VCaP (cell line): Measurements from ENCODE around the gene CYB5A.

Experiments used
- H3K27ac ChIP-seq: fragments of 450-650 bp; 2 replicates; pipeline ENCODE4 v1.5.1; 2017
- CTCF ChIP-seq: fragments of 450-650 bp; conservative IDR thresholded peaks from 2 replicates; pipeline ENCODE4 v1.5.1; 2017; ENCODE audit warnings: mild to moderate bottlenecking, moderate library complexity

CYB5A gene

DNA sequence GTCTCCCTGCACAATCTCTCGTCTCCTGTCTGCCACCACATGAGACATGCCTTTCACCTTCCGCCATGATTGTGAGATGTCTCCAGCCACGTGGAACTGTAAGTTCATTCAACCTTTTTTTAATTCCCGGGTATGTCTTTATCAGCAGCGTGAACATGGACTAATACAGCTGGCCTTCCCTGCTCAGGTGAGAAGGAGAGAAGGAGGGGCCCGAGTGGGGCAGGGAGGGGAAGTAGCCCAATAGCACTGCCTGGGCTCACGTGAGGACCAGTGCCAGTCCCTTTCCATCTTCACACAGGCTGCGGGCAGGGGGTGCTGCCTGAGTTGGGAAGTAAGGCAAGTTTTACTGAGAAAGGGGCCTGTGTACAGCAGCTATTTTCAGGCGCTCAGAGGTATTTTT, 70.7 kb downstream of the CYB5A start:
- no peak for TF ChIP-seq CTCF

DNA sequence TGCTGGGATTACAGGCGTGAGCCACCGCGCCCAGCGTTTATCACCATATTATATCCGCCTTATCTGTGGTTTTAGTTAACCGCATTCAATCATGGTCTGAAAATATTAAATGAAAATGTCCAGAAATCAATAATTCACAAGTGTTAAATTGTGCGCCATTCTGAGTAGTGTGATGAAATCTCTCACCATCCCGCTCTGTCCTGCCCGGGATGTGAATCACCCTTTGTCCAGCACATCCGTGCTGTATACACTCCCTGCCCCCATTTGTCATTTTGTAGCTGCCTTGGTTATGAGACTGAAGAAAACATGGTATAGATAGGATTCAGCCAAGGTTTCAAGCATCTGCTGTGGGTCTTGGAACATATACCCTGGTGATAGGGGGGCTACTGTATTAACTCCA, 72.7 kb downstream of the CYB5A start:
- no peak overlapping the region for H3K27ac ChIP-seq
- no peak for TF ChIP-seq CTCF

More for the DNA sequence above, 70.7 kb downstream of the CYB5A start:
- no peak overlapping the region for H3K27ac ChIP-seq

GRCh38 chr18:74217476-74218143, 74.2 kb downstream of the CYB5A start:
- H3K27ac ChIP-seq = peak overlapping the region; percentile 18; the same call in 1 of the 2 replicates
- no peak for TF ChIP-seq CTCF

DNA sequence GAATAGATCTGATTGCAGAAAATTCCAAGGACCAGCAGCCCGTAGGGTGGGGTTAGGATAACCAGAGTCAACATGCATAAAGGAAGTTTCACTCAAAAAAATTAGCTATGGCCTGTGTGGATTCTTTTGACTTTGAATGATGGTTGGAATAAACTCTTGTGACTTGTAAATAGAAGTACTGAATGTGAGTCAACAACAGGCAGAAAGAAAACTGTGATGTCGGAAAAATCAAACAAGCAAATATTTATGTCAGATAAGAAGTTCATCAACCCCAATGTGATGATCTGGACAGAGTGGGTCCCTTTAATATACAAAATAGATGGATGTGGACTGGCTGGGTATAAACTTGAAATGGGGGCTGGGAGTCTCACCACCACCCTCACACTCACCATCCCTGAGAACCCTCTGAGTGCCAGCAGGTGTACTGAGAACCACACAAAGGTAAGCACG, 75.1 kb downstream of the CYB5A start:
- H3K27ac ChIP-seq = no peak overlapping the region
- no peak for TF ChIP-seq CTCF

DNA sequence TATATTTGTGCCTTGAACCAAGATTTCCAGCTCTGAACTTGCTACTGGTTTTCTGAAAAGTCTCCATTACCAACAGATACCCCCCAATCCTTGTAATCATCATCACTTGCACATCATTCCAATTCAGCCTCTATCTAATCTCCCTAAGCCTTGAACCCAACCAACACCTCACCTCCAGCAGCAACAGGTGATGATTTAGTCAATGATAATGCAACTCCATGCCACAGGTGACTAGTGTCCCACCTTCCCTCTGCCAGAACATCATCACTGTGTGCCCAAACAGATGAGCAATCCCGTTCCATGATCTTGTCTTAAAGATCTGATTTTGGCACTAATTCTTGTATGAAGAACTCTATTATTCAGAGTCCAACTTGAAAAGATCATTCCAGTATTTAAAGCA, 75.9 kb downstream of the CYB5A start:
- no peak overlapping the region for H3K27ac ChIP-seq
- TF ChIP-seq CTCF = no peak

DNA sequence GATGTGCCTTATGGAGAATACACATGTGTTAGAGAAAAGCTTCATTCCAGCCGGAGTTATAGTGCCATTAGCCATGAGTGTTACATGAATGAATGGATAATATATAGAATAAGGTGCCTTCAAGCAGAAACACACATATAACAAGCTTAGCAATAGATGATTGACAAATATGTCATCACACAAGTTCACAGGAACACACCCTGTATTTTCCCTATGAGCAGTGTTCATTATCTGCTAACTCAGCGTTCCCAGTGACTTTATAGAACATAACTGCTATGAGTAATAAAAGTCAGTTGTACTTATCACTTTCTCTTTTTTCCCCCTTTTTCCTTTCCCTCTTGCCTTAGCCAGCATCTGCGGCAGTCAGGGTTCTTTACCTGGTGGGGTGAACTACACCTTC, 78.3 kb downstream of the CYB5A start:
- TF ChIP-seq CTCF = no peak
- no peak overlapping the region for H3K27ac ChIP-seq

DNA sequence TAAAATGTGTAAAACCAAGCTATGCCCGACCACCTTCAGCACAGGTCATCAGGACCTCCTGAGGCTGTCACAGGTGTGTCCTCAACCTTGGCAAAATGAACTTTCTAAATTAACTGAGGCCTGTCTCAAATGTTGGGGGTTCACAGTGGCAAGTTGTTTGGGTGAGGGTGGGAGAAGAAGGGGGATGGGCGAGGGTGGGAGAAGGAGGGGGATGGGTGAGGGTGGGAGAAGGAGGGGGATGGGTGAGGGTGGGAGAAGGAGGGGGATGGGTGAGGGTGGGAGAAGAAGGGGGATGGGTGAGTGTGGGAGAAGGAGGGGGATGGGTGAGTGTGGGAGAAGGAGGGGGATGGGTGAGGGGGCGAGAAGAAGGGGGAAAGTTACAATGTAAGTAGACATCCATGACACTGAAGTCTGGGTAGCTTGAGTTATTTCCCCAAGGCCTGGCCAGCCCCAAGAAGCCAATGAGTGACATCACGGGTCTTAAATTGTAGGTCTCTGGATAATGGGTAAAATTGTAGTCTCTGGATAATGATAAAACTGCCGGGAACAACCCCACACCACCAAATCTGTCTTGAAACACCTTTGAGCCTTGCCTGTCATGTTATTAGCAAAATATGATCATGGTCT, 87.1 kb downstream of the CYB5A start:
- no peak for TF ChIP-seq CTCF
- H3K27ac ChIP-seq = no peak overlapping the region
